ENCODE measurements around the gene SLC38A3.

The SLC38A3 gene

GRCh38 chr3:50204804-50205412, at the start of gene SLC38A3:
TSS of gene SLC38A3 (plus strand) at chr3:50205271. CDS start at chr3:50214200, 8,929 bp downstream.
- DNase-seq (ENCODE audit: low read depth) = no peak

DNA sequence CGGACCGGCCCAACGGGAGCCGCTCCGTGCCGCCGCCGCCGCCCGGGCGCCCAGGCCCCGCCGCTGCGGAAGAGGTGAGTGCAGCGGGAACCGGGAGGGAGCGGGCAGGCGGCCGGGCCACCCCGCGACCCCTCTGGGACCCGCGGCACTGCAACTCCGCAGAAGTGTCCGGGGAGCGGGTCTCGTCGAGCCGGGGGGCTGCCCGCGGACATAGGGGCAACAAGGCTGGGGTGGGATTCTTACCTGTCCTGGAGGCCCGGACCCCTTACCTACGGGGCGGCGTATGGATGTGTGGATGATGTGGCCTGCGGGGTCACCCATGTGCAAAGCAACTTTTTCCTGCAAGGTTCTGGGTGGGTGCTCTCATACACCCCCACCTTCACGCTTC, 49.6 kb upstream of the SLC38A3 start:
- DNase-seq (ENCODE audit: low read depth) = no peak

- DNase-seq (ENCODE audit: low read depth) = no peak
These were observed 49.2 kb upstream of the SLC38A3 start for GRCh38 chr3:50155891-50156290.

DNA sequence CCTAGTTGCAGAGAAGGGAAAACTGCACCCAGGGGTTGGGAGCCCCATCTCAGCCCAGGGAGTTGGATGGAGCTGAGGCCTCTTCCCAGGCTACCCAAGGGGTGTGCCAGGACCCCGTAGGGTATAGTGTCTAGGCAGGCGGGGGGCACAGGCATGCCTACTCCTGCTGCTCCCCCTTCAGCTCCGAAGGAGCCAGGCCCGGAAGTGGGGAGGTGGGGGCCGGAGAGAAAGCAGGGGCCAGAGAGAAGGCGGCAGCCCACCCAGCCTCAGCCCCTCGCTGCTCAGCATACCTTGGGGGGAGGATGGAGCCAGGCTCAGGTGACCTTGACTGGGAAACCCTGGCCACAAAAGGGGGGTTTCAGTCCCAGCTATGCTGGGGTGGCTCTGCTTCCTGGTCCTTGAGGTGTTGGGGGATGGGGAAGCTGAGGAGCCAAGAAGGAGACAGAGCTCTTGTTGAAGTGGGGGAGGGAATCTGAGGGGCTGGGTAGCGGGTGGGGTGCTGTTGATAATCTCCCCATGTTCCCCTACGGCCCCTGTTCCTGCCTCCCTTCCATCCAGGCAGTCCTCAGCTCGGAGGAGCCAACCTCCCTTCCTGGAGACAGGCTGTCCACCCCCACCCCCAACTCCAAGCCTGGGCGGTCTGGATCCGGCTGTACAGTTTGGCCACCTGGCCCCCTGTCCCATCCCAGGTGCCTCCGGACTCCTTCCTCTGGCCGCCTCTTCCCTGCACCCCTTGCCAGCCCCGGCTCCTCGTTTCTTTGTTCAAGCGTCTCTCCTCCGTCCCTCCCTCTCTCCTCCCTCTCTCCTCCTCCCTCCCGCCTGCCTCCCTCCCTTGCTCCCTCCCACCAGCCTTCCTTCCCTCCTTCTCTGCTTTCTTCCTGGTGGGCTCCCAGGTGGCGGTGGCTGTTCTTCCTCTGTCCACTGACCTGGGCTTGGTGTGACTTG, 48.2 kb upstream of the SLC38A3 start:
- DNase-seq (ENCODE audit: low read depth) = no peak

DNA sequence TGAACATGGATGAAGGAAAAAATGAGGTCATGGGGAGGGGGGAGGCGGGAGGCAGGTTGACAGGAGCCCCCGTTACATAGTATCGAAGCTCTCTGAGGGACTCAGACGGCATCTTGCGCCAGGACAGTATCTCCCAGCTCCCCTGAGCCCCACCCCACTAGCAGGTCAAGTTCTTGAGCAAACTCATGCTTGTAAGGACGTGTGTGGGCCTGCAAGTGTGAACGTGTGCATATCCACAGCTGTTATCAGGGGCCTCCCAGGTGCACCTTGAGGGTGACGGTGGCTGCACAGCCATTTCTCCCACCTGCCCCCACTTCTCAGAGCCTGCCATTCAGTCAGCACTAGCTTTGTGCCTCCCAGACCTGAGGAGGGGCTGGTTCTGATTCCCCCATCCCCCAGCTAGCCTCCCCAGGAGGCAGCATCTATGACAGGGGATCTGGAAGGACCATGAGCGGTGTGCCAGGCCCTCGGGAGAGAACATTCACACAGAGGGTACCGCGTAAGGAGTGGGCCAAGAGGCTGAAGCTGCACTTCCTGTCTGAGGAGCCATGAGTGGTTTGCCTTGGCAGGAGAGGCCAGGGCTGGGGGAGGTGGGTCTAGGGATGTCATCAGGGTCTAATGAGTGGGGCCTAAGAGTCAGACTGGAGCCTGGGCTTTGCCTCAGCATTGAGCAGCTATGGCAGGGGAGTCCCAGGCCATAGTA, 47.1 kb upstream of the SLC38A3 start:
- DNase-seq (ENCODE audit: low read depth) = no peak

- DNase-seq (ENCODE audit: low read depth) = no peak
These were observed 46.4 kb upstream of the SLC38A3 start for GRCh38 chr3:50158530-50159146.

GRCh38 chr3:50160561-50160983, 44.5 kb upstream of the SLC38A3 start:
- DNase-seq (ENCODE audit: low read depth) = no peak

GRCh38 chr3:50161320-50161719, 43.8 kb upstream of the SLC38A3 start:
- no peak for DNase-seq (ENCODE audit: low read depth)

DNA sequence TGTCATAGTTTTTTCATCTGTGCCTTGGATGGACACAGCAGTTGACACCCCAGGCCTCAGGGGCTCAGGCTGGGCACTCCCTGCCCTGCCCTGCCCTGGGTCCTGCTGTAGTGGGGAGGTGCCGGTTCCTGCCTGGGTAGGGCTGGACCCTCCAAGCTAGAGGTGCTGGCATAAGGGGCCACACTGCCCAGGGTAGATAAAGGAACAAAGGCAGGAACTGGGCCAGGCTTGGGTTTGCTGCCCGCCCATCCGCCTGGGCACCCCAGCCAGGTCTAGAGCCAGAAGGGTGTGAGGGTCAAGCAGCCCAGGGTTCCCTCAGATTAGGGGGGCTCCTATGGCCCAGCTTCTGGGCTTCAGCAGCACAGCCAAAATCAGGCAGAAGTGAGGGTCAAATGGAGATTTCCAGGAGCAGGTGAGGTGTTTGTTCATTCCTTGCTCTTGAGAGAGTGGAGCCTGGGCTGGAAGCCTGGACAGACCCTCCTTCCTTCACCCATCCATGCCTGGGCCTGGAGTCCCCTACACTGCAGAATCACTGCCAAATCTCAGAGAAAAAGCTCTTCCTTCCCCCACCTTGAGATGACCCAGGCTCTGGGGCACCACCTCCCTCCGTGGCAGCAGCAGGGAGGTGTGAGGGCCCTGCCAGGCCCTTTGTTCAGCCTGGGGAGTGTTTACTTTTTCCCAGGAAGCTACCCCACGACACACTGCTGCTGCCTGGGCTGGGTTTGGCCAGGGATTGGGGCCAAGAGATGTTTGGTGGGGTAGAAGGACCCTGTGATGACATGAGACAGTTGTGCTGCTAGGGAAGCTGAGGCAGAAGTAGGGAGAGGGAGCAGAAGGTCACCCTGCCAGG, 42.8 kb upstream of the SLC38A3 start:
- no peak for DNase-seq (ENCODE audit: low read depth)

GRCh38 chr3:50163572-50164455, 41.3 kb upstream of the SLC38A3 start:
- DNase-seq (ENCODE audit: low read depth) = no peak

DNA sequence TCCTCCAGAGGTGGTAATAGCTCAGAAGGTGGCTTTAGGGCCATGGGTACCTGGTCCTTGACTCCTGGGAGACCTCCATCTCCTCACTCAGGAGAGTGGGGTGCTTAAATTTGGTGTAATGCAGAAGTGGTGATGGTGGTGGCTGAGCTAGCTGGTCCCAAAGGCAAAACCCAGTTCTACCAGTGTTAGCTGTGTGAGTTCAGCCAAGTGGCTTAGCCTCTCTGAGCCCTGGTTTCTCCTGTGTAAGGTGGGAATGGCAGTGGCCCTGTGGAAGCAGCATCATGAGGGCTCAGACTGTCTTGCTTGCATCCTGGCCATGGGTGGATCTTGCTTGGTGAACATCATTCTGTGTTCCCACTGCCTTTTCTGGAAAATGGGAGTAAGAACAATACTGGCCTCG, 40.6 kb upstream of the SLC38A3 start:
- DNase-seq (ENCODE audit: low read depth) = no peak

GRCh38 chr3:50164984-50165909, 39.8 kb upstream of the SLC38A3 start:
- no peak for DNase-seq (ENCODE audit: low read depth)

GRCh38 chr3:50165910-50166538, 39.0 kb upstream of the SLC38A3 start:
- DNase-seq (ENCODE audit: low read depth) = no peak

DNA sequence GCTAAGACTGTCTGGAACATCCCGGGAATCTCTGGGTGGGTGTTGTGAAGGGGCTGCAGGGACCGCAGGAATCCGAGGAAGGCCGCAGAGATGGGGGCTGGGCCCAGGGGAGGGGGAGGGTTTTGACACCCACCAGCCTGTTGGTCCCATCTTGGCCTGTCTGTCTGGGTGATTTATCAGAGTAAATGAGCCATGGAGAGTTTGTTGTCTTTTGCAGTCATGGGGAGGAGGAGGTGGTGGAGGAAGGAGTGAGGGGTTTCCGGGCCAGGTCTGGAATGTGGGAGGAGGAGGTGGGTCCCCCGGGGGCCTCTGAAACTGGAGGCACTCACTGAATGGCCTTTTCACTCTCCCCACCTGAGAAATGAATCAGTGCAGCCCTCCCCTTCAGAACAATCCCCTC, 38.5 kb upstream of the SLC38A3 start:
- DNase-seq (ENCODE audit: low read depth) = no peak

GRCh38 chr3:50167069-50167840, 37.8 kb upstream of the SLC38A3 start:
- no peak for DNase-seq (ENCODE audit: low read depth)

GRCh38 chr3:50167841-50168209, 37.2 kb upstream of the SLC38A3 start:
- DNase-seq (ENCODE audit: low read depth) = no peak

GRCh38 chr3:50168388-50168787, 36.7 kb upstream of the SLC38A3 start:
- DNase-seq (ENCODE audit: low read depth) = no peak

- DNase-seq (ENCODE audit: low read depth) = no peak
These were observed 36.3 kb upstream of the SLC38A3 start for GRCh38 chr3:50168791-50169190.
